Stimulated activated effector memory CD8-positive, alpha-beta T cell treated with anti-CD3 and anti-CD28 coated beads, Interleukin-12 subunit alpha, Interleukin-12 subunit beta, amount 100 ng/mL, for 72 hours (primary cell): ENCODE measurements around the gene GRAP.
"Not testable (repeated sequence)": the region's sequence is repeated elsewhere in the genome, so short reads cannot be mapped to it uniquely, and the experiment has no call there.

Source experiments
- ATAC-seq: fragments of 150-1000 bp; cut with Tn5 transposase; 2 replicates; pipeline ENCODE4 v1.10.0; 2021
- DNase-seq, 2 donors: peaks; one replicate each; pipeline ENCODE4 v3.0.0; 2021 to 2022; ENCODE audit warnings: low spot score in 2 of 2
- H3K27ac Mint-ChIP-seq: one replicate; pipeline ENCODE4 v1.8.0; 2022; ENCODE audit warnings: mild to moderate bottlenecking, mixed read lengths
- H3K36me3 Mint-ChIP-seq: one replicate; pipeline ENCODE4 v1.8.0; 2022; ENCODE audit warnings: mild to moderate bottlenecking, mixed read lengths
- H3K4me1 Mint-ChIP-seq: one replicate; pipeline ENCODE4 v1.8.0; 2022; ENCODE audit warnings: mixed read lengths
- H3K4me3 Mint-ChIP-seq: one replicate; pipeline ENCODE4 v1.8.0; 2022; ENCODE audit warnings: mild to moderate bottlenecking, mixed read lengths
- H3K9me3 Mint-ChIP-seq: one replicate; pipeline ENCODE4 v1.8.0; 2022; ENCODE audit warnings: mixed read lengths

Gene GRAP

DNA sequence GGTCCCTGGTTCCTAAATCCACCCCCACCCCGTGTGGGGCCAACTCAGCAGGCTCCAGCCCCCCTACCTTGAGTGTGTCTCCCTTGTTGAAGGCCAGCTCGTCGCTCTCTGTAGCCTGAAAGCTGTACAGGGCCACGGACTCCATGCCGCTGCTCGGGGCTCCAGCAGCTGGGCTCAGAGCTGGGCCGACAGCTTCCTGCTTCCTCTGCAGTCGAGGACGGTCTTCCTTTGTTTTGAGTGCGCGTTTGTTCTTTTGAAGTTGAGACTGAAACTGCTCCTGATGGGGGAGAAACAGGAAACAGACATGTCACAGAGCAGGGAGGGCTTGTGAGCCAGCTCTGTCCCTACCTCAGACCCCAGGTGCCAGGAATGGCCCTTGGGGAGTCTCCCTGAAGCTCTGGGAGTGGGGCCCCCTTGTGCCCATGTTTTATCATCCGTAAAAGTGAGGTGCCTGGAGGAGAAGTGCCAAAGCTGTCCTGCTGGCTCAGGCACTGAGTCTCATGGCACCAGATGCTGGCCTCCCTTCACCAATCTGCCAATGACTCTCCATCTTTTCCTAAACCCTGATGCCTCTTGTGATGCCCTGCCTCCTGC lies at the start of gene GRAP:
GRAP (minus strand) TSS at position 176 of the 594 bp plus-strand sequence; CDS start at position 145, 31 bp downstream.
- ATAC-seq: peak; percentile 76
- H3K36me3 Mint-ChIP-seq, H3K4me1 Mint-ChIP-seq, H3K9me3 Mint-ChIP-seq, H3K4me3 Mint-ChIP-seq, H3K27ac Mint-ChIP-seq, DNase-seq: not testable (repeated sequence)

DNA sequence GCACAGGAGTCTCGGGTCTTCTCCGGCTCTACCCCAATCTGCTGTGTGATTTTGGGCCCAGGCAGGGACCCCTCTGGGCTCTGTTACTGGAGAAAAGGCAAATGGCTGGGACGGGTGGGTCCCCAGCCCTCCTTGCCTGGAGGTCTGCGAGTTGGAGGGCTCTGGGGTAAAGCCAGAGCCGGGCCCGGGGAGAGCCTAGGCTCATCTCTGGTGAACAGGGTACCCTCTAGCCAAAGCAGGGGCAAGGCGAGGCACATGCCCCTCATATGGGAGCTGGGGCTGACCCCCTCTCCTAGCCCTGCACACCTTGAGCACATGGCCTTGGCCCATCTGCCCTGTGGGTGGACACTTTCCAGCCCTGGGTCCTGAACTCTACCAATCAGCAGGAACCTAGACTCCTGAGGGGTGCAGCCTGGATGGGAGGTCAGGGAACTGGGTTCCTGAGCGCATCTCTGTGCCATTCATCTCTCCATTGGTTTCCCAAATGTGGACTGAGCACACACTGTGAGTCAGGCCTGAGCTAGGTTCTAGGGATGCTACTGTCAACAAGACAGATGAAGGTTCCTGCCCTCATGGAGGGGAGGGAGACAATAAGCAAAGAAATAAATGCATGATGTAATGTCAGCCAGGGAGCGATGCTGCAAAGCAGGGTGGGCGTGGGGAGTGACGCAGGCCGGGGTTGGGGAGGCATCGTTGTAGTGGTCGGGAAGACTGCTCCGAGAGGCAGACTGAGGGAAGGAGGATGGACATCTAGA lies 47.1 kb upstream of the GRAP start:
- not testable (repeated sequence) for H3K4me1 Mint-ChIP-seq, H3K27ac Mint-ChIP-seq, ATAC-seq, DNase-seq, H3K4me3 Mint-ChIP-seq, H3K9me3 Mint-ChIP-seq, H3K36me3 Mint-ChIP-seq

DNA sequence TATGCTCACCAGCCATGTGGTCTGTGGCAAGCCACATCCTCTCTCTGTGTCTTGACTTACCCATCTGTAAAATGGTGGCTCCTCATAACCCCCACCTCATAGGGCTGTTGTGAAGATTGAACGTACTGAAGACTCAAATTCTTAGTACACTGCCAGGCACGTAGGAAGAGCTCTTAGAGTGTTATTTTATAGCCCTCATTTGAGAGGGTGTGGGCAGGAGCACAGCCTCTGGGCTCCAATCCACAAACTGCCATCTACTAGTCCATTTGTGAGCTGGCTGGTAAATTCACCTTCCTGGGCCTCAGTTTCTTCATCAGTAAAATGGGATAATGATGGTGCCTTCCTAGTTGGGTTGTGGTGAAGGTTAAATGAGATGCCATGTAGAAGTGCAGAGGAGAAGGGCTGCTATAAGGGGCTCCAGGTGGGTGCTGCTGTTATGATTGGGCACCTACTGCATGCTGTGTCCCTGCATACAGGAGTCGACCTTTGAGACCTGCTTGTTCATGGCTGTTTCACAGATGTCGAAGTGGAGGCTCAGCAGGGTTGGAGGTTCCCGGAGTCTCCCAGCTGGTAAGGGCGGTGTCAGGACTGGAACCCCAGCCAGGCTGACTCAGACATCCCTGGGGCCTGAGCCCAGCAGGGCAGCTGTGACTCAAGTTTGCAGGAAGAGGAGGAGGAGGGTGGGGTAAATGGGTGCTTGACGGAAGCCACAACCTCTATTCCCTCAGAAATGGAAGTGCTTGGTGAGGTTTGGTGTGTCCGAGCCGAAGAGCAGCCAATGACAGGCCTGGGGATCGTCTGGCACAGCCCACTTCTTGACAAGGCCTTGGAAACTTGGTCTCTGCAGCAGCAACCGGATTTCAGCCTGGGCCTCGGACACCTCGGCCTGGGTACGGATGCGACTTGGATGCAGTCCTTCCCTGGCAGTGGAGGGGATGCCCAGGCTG lies 46.3 kb upstream of the GRAP start:
- ATAC-seq, DNase-seq, H3K27ac Mint-ChIP-seq, H3K36me3 Mint-ChIP-seq, H3K9me3 Mint-ChIP-seq, H3K4me1 Mint-ChIP-seq, H3K4me3 Mint-ChIP-seq: not testable (repeated sequence)

DNA sequence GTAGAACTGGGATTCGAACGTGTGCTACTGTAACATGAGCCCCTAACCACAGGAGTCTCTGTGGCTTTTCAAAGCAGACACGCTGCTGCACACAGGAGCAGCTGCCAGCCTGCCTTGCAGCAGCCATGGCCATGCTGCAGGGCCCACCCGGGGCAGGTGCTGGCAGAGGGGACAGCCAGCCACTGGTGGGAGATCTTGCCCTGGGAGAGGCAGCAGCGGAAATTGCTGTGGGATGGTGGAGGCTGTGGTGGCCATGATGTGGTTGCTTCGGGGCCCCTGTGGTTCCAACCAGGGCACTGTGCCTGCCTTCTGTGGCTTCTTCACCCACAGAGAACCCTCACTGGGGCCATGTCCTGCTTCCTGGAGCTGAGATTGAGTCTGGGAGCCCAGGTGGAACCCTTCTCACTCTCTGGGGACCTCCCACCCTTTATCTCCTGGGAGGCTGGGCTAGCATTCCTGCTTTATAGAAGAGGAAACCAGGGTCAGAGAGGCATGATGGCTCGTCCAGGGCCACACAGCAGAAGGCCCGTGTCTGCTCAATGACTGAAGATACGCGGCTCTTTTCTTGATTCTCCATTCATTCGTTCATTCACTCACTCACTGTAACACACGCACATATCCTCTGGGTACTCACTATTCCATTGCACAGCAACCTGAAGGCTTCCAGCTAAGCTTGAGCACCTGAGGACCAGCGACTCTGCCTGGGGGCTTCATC lies 43.5 kb upstream of the GRAP start:
- not testable (repeated sequence) for DNase-seq, H3K4me1 Mint-ChIP-seq, H3K9me3 Mint-ChIP-seq, H3K27ac Mint-ChIP-seq, H3K36me3 Mint-ChIP-seq, H3K4me3 Mint-ChIP-seq
- peak; percentile 64 for ATAC-seq

DNA sequence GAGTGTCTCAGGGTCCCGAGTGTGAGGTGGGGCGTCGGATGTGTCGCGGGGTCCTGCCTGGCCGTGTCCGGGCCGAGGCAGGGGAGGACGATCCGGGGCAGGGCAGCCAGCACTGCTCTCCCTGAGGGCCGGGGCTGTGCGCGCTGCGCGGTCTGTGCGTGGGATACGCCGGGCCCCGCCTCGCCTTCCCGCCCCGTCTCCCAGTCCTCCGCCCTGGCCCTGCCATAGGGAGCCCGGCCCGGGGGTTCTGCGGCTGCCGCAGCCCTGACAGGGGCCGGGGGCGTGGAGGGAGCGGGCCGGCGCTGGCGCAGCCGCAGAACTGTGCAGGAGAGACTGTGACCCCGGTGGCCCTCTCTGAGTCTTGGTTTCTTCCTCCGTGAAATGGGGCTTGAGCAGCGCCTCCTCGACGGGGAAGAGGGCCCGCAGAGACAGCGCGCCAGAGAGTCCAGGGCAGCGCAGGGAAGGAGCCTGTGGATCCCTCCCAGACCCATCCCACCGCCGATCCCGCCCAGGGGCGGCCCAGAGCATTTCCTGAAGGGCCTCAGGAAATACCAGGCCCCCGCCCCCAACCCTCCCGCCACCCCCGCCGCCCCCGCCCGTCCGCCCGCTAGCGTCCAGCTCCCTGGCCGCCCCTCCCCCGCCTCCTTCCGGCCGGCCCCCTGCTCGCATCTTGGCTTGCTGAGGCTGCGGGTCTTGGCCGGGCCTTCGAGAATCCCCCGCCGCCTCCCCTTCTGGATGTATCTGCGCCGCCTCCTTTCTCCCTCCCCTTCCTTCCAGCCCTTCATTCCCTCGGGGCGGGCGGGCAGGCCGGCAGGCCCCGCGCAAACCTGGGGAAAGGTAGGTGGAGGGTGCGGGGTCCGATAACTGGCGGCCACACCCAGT lies 42.3 kb upstream of the GRAP start:
- not testable (repeated sequence) for H3K36me3 Mint-ChIP-seq

DNA sequence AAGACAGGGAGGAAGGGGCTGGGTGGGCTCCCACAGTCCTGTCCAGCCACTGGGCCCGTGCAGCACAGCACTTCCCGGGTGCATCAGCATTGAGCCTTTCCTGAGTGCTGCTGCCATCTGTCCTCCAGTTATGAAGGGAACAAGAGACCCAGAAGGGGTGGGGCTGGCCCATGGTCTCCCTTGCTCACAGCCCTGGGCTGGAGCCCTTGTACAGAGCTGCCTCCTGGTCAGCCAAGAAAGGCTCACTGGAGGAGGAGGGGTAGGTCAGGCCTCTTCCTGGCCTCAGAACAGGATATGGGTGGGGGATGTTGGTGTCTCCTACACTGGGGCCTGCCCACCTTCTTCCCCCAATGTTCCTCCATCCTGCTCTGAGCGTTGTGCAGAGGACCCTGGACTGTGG lies 30.6 kb upstream of the GRAP start:
- H3K27ac Mint-ChIP-seq, ATAC-seq, DNase-seq, H3K36me3 Mint-ChIP-seq, H3K4me3 Mint-ChIP-seq, H3K4me1 Mint-ChIP-seq, H3K9me3 Mint-ChIP-seq: not testable (repeated sequence)

More for the DNA sequence above, 42.3 kb upstream of the GRAP start:
- H3K4me3 Mint-ChIP-seq, DNase-seq, H3K9me3 Mint-ChIP-seq, H3K27ac Mint-ChIP-seq, H3K4me1 Mint-ChIP-seq: not testable (repeated sequence)
- peak; percentile 52 for ATAC-seq

DNA sequence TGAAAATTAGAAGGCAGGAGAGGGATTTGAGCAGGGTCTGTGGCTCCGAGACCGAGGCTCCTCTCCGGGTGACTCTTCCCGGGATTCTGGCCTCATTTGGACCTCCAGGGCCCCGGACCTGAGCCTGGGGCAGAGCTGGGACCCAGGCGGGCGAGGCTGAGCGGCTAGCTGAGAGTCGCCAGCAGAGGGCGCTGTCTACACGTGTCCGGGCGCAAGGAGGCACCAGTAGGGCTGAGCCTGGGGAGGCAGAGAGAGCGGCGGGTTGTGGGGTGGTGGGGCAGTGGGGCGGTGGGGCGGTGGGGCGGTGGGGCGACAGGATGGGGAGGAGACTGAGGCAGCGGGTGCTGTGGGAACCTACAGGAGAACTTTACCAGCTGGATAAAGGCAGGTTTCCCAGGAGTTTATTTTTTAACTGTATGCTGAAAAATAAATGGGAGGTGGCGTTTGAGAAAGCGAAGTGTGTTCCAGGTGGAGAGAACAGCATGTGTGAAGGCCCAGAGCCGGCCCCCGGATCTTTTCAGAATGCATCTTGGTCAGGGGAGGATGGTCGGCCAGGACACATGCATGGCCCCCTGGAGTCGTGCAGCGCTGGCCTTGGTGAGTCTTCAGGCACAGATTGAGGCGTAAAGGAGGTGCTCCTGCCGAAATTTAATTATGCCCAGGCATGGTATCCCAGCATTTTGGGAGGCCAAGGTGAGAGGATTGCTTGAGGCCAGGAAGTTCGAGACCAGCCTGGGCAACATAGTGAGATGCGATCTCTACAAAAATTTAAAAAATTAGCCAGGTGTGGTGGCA lies 29.8 kb upstream of the GRAP start:
- not testable (repeated sequence) for H3K27ac Mint-ChIP-seq, H3K9me3 Mint-ChIP-seq, H3K36me3 Mint-ChIP-seq, DNase-seq, H3K4me3 Mint-ChIP-seq, H3K4me1 Mint-ChIP-seq
- peak; percentile 96 for ATAC-seq

DNA sequence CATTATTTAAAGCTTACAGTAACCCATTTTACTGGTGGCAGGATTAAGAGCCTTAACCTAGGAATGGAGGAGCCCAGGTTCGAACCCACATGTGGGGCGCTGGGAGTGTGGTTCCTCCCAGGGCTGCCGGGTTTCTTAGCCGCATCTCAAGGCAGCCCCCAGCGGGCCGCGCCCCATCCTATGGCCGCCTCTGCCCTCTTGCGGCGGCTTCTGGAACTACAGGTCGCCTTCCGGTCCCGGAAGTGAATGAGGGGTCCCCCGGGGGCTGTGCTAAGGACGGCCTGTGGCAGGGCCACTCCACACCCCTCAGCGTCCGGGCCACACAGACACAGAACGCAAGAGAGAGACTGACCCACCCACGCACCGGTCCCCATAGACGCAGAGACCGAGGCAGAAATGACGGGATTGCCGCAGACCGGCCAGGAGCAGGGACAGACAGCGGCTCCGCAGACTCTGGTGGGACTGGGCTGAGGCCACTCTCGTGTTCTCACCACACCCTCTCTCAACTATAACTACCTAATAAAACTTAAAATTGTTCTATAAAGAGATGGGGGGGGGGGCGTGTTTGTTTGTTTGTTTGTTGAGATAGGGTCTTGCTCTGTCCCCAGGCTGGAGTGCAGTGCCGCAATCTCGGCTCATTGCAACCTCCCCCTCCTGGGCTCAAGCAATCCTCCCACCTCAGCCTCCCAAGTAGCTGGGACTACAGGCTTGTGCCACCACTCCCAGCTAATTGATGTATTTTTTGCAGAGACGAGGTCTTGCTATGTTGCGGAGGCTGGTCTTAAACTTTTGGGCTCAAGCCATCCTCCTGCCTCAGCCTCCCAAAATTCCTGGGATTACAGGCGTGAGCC lies 23.8 kb upstream of the GRAP start:
- H3K9me3 Mint-ChIP-seq, H3K27ac Mint-ChIP-seq, DNase-seq, H3K4me1 Mint-ChIP-seq, H3K36me3 Mint-ChIP-seq, H3K4me3 Mint-ChIP-seq: not testable (repeated sequence)
- ATAC-seq: peak; percentile 97

DNA sequence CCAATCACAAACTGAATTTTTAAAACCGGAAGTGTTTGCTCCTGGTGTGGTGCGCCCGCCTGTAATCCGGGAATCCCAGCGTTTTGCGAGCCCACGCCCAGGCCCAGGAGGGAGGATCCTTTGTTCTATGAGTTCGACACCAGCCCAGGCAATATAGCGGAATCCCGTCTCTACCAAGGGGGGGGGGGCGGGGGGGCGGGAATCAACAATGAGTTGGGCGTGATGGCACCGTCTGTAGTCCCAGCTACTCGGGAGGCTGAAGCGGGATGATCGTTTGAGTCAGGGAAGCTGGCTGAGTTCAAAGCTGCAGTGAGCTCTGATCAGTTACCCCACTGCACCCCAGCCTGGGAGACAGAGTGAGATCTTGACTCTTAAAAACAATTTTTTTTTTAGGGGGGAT lies 17.6 kb upstream of the GRAP start:
- ATAC-seq, H3K36me3 Mint-ChIP-seq, H3K9me3 Mint-ChIP-seq, DNase-seq, H3K4me1 Mint-ChIP-seq, H3K4me3 Mint-ChIP-seq: not testable (repeated sequence)
- peak overlapping the region; percentile 99 for H3K27ac Mint-ChIP-seq

DNA sequence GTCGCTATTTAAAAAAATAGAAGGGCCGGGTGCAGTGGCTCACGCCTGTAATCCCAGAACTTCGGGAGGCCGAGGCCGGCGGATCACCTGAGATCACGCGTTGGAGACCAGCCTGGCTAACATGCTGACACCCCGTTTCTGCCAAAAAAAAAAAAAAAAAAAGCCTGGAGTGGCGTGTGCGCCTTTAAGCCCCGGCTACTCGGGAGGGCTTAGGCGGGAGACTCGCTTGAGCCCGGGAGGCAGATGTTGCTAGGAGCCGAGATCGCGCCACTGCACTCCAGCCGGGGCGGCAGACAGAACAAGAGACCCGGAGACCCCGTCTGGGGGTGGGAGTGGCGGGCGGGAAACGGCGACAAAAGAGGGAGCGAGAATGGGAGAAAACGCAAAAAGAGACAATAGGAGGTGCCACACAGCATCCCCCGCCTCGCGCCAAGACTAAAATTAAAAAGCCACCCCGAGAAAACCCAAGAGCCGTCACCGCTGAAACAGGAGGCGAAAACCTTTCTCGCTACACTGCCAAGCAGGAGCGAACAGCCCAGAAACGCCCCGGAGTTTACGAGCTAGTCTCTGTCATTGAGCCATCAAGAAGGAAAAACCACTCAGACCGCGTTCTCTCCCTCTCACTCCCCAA lies 16.7 kb upstream of the GRAP start:
- not testable (repeated sequence) for H3K4me1 Mint-ChIP-seq, H3K36me3 Mint-ChIP-seq, H3K9me3 Mint-ChIP-seq
- H3K4me3 Mint-ChIP-seq: peak overlapping the region; percentile 50
- DNase-seq (peak; percentile 71 to 93), ATAC-seq (peak; percentile 59)
- peak overlapping the region; percentile 99 for H3K27ac Mint-ChIP-seq

DNA sequence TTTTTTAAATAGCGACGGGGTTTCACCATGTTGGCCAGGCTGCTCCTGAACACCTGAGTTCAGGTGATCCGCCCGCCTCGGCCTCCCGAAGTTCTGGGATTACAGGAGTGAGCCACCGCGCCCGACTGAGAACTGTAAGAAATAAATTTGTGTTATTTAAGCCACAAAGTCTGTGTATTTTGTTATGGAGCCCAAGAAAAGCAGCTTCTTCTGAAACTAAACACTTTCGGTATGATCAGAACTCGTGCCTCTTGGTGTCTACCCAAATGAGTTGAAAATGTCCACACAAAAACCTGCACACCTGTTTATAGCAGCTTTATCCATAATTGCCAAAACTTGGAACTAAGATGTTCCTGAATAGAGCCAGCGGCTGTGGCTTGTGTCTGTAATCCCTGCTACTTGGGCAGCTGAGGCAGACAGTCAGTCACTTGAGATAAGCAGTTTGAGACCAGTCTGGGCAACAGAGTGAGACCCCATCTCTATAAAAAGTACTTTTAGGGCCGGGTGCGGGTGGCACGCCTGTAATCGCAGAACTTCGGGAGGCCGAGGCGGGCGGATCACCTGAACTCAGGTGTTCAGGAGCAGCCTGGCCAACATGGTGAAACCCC lies 16.1 kb upstream of the GRAP start:
- ATAC-seq: peak; percentile 87
- DNase-seq, H3K4me1 Mint-ChIP-seq, H3K36me3 Mint-ChIP-seq, H3K9me3 Mint-ChIP-seq: not testable (repeated sequence)
- H3K4me3 Mint-ChIP-seq: peak overlapping the region; percentile 50
- peak overlapping the region; percentile 99 for H3K27ac Mint-ChIP-seq

DNA sequence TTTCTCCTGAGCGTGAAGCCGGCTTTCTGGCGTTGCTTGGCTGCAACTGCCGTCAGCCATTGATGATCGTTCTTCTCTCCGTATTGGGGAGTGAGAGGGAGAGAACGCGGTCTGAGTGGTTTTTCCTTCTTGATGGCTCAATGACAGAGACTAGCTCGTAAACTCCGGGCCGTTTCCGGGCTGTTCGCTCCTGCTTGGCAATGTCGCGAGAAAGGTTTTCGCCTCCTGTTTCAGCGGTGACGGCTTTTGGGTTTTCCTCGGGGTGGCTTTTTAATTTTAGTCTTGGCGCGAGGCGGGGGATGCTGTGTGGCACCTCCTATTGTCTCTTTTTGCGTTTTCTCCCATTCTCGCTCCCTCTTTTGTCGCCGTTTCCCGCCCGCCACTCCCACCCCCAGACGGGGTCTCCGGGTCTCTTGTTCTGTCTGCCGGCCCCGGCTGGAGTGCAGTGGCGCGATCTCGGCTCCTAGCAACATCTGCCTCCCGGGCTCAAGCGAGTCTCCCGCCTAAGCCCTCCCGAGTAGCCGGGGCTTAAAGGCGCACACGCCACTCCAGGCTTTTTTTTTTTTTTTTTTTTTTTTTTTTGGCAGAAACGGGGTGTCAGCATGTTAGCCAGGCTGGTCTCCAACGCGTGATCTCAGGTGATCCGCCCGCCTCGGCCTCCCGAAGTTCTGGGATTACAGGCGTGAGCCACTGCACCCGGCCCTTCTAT lies 15.4 kb upstream of the GRAP start:
- H3K4me1 Mint-ChIP-seq, H3K27ac Mint-ChIP-seq, H3K36me3 Mint-ChIP-seq, H3K4me3 Mint-ChIP-seq, H3K9me3 Mint-ChIP-seq: not testable (repeated sequence)
- peak in 1 of 2 donors; percentile 95 for DNase-seq
- ATAC-seq: peak; percentile 62
